DLD1 (cell line): ENCODE data around the gene CCDC90B.

ENCODE experiments used
- in situ Hi-C: cut with HindIII; loops from 2 replicates; pipeline ENCODE4 v1.10.0; 2017; ENCODE audit warnings: low sequenced_read_pairs

CCDC90B gene

DNA sequence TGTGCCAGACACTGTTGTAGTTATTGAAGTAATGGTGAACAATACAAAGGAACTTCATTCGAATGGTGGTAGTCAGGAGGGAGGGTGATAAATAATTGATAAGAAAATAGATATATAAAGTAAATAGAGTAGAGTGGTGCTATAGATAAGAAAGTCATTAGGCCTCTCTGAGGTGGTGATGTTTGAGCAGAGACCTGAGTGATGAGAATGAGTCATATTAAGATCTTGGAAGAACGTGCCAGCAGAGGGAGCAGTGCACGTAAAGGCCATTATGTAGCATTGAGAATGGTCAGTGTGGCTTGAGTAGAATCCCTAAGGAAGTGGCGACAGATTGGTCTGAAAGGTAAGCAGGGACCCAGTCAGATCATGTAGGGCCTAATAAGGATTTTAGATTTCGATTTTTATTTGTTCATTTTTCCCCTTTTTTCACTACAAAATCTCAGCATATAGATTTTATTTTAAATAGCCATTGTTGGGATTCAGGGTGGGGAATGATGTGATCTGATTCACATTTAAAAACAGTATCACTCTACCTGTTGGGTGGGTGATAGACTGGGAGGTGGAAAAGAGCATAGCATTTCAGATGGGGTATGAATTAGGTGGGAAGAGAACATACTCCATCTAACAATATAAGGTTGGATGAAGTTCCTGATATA lies 44.7 kb downstream of the CCDC90B start:
- in situ Hi-C loops: no loop called here

DNA sequence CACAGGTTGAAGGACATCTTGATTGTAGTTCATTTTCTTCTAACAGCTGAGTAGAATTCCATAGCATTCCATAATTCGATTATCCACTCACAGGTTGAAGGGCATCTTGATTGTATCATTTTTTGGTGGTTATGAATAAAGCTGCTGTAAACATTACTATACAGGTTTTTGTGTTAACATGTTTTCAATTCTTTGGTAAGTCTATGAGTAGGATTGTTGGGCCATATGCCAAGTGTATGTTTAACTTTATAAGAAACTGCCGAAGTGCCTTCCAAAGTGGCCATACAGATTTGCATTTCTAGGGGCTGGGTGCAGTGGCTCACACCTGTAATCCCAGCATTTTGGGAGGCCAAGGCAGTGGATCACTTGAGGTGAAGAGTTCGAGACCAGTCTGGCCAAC lies 48.1 kb downstream of the CCDC90B start:
- in situ Hi-C loops: no loop called here

DNA sequence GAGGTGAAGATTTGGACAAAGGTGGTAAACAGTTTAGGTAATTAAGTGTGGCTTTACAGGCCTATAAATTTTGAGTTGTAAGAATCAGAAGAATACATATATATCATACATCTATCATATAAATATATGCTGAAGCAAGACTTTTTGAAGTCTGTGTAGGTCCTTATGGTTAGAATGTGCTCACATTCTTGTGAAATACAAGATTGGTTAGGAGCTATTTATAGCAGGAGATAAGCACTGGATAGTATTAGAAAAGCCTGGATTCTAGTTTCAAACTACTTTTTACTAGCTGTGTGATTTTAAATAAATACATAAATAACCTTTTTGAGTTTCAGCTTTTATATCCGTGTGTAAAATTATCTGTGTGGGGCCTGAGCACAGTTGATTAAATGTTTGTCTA lies 50.3 kb downstream of the CCDC90B start:
- in situ Hi-C loops: no loop called here

GRCh38 chr11:83223457-83223856 lies 62.7 kb downstream of the CCDC90B start:
- in situ Hi-C loops: no loop called here

DNA sequence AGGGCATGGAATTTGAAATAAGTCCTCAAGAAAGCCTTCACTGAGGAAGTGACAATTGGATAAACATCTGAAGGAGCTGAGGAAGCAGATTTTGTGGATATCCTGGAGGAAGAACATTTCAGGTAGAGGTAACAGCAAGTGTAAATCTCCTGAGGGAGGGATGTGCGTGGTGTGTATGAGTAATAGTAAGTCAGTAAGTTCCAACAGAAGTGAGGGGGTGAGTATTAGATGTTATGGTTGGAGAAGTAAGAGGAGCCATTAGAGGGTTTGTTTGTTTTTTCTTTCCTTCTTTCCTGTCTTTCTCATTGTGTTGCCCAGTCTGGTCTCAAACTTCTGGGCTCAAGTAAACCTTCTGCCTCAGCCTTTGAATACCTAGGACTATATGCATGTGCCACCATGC lies 63.7 kb downstream of the CCDC90B start:
- in situ Hi-C loops: no loop called here

- in situ Hi-C loops: no loop called here
These were observed 64.5 kb downstream of the CCDC90B start for GRCh38 chr11:83221694-83222093.

DNA sequence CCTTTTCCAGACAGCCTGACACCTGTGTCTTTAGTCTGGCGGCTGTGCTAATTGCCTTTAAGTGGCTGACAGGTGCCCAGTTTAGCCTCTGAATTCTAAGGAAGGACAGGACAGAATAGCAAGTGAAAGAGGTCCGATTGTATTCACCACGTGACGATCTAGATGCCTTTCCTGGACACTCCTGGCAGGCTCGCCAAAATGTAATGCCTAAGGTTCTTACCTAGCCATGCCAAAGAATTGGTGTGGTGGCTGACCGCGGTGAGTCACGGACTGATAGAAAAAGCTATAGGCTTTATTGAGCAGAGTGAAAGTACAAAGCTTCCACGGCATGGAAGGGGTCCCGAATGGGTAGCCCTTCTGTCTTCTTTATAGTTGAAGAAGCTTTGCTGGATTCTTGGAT lies 65.9 kb downstream of the CCDC90B start:
- in situ Hi-C loops: no loop called here

DNA sequence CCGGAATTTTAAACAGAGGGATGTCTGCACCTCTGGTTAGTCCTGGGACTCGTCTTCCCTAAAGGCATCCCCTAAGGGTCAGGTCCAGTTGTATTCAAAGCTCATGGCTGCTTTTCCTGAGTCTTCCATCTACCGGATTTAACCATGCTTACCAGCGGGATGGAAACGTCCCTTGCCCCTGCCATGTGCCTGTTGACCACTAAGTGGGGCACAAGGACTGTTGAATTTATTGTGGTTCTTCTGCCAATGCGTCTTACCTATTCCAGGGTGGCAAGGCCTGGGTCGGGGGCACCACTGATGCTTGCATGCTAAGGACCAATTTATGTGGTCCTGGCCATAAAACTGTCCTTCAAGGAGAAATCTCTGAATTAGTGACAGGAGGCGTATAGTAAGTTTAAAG lies 67.1 kb downstream of the CCDC90B start:
- in situ Hi-C loops: no loop called here
